GM12891 (cell line): ENCODE measurements around the gene TNFRSF6B.

Experiments
- PAX5 ChIP-seq: IDR thresholded peaks from 2 replicates; pipeline ENCODE4 v1.6.1; 2011; ENCODE audit warnings: low read length, moderate library complexity, mild to moderate bottlenecking; ENCODE audit not compliant: insufficient read depth, severe bottlenecking
- POLR2A ChIP-seq: IDR thresholded peaks from 2 replicates; pipeline ENCODE4 v1.6.1; 2011; ENCODE audit warnings: low read depth, low read length, control low read depth
- POLR2AphosphoS5 ChIP-seq: IDR thresholded peaks from 2 replicates; pipeline ENCODE4 v1.6.1; 2011; ENCODE audit warnings: low read depth, low read length, control low read depth
- POU2F2 ChIP-seq: IDR thresholded peaks from 2 replicates; pipeline ENCODE4 v1.6.1; 2011; ENCODE audit warnings: low read depth, mild to moderate bottlenecking, control low read depth, low read length, moderate library complexity
- SPI1 ChIP-seq: IDR thresholded peaks from 2 replicates; pipeline ENCODE4 v1.6.1; 2011; ENCODE audit warnings: low read depth, low read length, control low read depth

DNA sequence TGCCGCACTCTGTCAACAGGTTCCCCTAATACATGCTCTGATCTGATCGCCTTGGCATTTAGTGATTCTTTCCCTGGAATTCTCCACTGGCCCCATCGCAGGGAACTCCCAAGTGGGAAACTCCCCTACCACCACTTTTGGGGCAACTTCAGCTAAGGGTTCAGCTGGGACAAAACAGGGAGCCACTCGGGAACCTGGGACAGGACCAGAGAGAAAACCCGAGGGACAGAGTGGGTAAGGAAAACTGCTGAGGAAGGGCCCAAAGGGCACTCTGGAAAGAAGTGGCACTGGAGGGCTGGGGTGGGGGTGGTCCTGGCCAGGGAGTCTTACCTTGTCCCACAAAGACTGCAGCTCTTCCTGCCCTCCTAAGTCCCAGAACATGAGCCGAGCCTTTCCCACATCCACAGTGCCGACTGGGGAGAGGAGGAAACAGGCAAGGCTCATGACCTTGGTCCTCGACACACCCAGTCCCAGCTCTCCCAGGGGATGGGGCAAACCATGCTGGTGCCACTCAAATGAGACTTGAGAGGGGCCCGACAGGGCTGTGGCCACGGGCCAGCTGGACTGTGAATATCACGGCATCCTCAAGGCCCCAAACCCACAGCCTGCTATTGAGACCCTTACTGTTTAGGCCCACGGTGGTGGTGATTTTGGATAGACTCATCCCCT is 9.7 kb downstream of the TNFRSF6B start:
- TF ChIP-seq POLR2AphosphoS5, result no peak
- no peak for TF ChIP-seq POLR2A
- TF ChIP-seq PAX5, result no peak
- TF ChIP-seq POU2F2, result no peak
- TF ChIP-seq SPI1, result no peak
